HCT116 (cell line): ENCODE measurements around the gene ARFGAP3. TPM values are rescaled to one million over a fixed set of nuclear protein-coding genes. Genes with fewer than 3 reads are reported as not detected.

ENCODE experiments used
- ATAC-seq: fragments of 200-7000 bp; cut with Tn5 transposase; 2 replicates; pipeline ENCODE4 v1.9.1; 2020; ENCODE audit warnings: mild to moderate bottlenecking, moderate library complexity
- BruUV-seq: library from RNA; stranded (reverse); fragments of 400-500 nt; replicated peaks from 2 replicates; lab custom pipeline; 2021; lab: Mats Ljungman, UMichigan
- CTCF ChIA-PET: fragments of 300-600 bp; sonication (Branson Sonifier 250); formaldehyde crosslinking; loops from one replicate; lab custom pipeline; 2021; ENCODE audit warnings: antibody characterized with exemption; lab: Charles Lee
- POLR2A ChIA-PET: fragments of 300-600, 350-600 bp; sonication (Branson Sonifier 250); formaldehyde crosslinking; loops from one replicate; lab custom pipeline; 2021; ENCODE audit warnings: antibody characterized with exemption; lab: Charles Lee
- RAD21 ChIA-PET, 2 experiments: fragments of 300-600 bp; sonication (Branson Sonifier 250); formaldehyde crosslinking; loops; one replicate each; lab custom pipeline; 2023; ENCODE audit warnings: low total read pairs in 2 of 2; ENCODE audit not compliant: uncharacterized antibody in 2 of 2, unreplicated experiment in 2 of 2, low non-redundant PET in 1 of 2; lab: Charles Lee
- DNase-seq: peaks from one replicate; pipeline ENCODE4 v3.0.0-alpha.2; 2010; ENCODE audit warnings: low read depth, low spot score
- H2AFZ ChIP-seq: fragments of 200-600 bp; shearing (Covaris generic), sonication (generic); 2 replicates; pipeline ENCODE4 v1.6.1; 2017; ENCODE audit warnings: low read depth, mixed run types, mixed read lengths, antibody characterized with exemption, low read length; ENCODE audit not compliant: poor library complexity, severe bottlenecking
- H3K27ac ChIP-seq: 2 replicates; pipeline ENCODE4 v1.5.1; 2012; ENCODE audit warnings: low read depth, low read length
- H3K27me3 ChIP-seq: fragments of 200-600 bp; sonication (generic); 2 replicates; pipeline ENCODE4 v1.6.1; 2016; ENCODE audit warnings: mixed run types, low read length, mixed read lengths; ENCODE audit not compliant: insufficient read depth
- H3K36me3 ChIP-seq, 2 experiments: fragments of 200-500 bp in 1 of 2; fragments of 200-600 bp in 1 of 2; sonication (Bioruptor generic) in 1 of 2; sonication (generic) in 1 of 2; 2 replicates each; pipeline versions ENCODE4 v1.5.1 to v1.6.1; 2014 to 2016; ENCODE audit warnings: low read length in 2 of 2, inconsistent platforms in 1 of 2, mixed read lengths in 1 of 2, mixed run types in 1 of 2; ENCODE audit not compliant: insufficient read depth in 2 of 2, control insufficient read depth in 1 of 2
- H3K4me1 ChIP-seq, 2 experiments: fragments of 200-600 bp in 1 of 2; sonication (generic) in 1 of 2; 2 replicates each; pipeline versions ENCODE4 v1.5.1 to v1.6.1; 2012 to 2017; ENCODE audit warnings: low read length in 2 of 2, inconsistent platforms in 1 of 2, mild to moderate bottlenecking in 1 of 2, mixed read lengths in 1 of 2, mixed run types in 1 of 2, moderate library complexity in 1 of 2; ENCODE audit not compliant: insufficient read depth in 2 of 2, control insufficient read depth in 1 of 2
- H3K4me2 ChIP-seq: fragments of 200-600 bp; sonication (generic); 2 replicates; pipeline ENCODE4 v1.6.1; 2017; ENCODE audit warnings: mixed run types, low read length, mixed read lengths
- H3K4me3 ChIP-seq, 2 experiments: fragments of 200-600 bp in 1 of 2; sonication (generic) in 1 of 2; replicated peaks in 1 of 2; 2 replicates each; pipeline ENCODE4 v1.5.1; 2011 to 2016; ENCODE audit warnings: low read length in 2 of 2, control low read depth in 1 of 2, low read depth in 1 of 2, mild to moderate bottlenecking in 1 of 2, mixed read lengths in 1 of 2, mixed run types in 1 of 2
- H3K79me2 ChIP-seq: fragments of 200-600 bp; sonication (generic); 2 replicates; pipeline ENCODE4 v1.6.1; 2017; ENCODE audit warnings: mild to moderate bottlenecking, mixed run types, low read length, moderate library complexity, mixed read lengths; ENCODE audit not compliant: insufficient read depth
- H3K9ac ChIP-seq: fragments of 200-600 bp; sonication (generic); 2 replicates; pipeline ENCODE4 v1.6.1; 2016; ENCODE audit warnings: low read length, mixed read lengths
- H3K9me2 ChIP-seq: fragments of 200-600 bp; sonication (generic), shearing (Covaris generic); 2 replicates; pipeline ENCODE4 v1.6.1; 2017; ENCODE audit warnings: mixed run types, mild to moderate bottlenecking, moderate library complexity; ENCODE audit not compliant: insufficient read depth
- H3K9me3 ChIP-seq, 2 experiments: fragments of 200-500 bp in 1 of 2; fragments of 200-600 bp in 1 of 2; sonication (Bioruptor generic) in 1 of 2; sonication (generic) in 1 of 2; 2 replicates each; pipeline ENCODE4 v1.6.1; 2014 to 2017; ENCODE audit warnings: low read length in 2 of 2, mixed read lengths in 2 of 2, inconsistent platforms in 1 of 2, low read depth in 1 of 2, mild to moderate bottlenecking in 1 of 2, mixed run types in 1 of 2, moderate library complexity in 1 of 2; ENCODE audit not compliant: control insufficient read depth in 1 of 2, insufficient read depth in 1 of 2
- H4K20me1 ChIP-seq: fragments of 200-600 bp; sonication (generic), shearing (Covaris generic); 2 replicates; pipeline ENCODE4 v1.6.1; 2017; ENCODE audit warnings: mixed run types, mild to moderate bottlenecking, moderate library complexity; ENCODE audit not compliant: insufficient read depth
- EZH2 ChIP-seq: fragments of 200-600 bp; sonication (generic); IDR thresholded peaks from 2 replicates; pipeline ENCODE4 v1.6.1; 2017; ENCODE audit warnings: antibody characterized with exemption, mixed run types
- JUND ChIP-seq: IDR thresholded peaks from 2 replicates; pipeline ENCODE4 v1.6.1; 2012
- POLR2A ChIP-seq: IDR thresholded peaks from 2 replicates; pipeline ENCODE4 v1.7.0; 2011; ENCODE audit warnings: borderline replicate concordance; ENCODE audit not compliant: insufficient read depth, insufficient read length; ENCODE audit errors: extremely low read depth
- RAD21 ChIP-seq: IDR thresholded peaks from 2 replicates; pipeline ENCODE4 v1.6.1; 2012; ENCODE audit warnings: low read depth, mild to moderate bottlenecking
- REST ChIP-seq: IDR thresholded peaks from 2 replicates; pipeline ENCODE4 v1.6.1; 2012; ENCODE audit warnings: low read depth
- SIN3A ChIP-seq: IDR thresholded peaks from 2 replicates; pipeline ENCODE4 v1.6.1; 2012; ENCODE audit warnings: low read depth
- SP1 ChIP-seq: IDR thresholded peaks from 2 replicates; pipeline ENCODE4 v1.6.1; 2012; ENCODE audit warnings: low read depth
- TCF7L2 ChIP-seq: IDR thresholded peaks from 2 replicates; pipeline ENCODE4 v1.7.0; 2011; ENCODE audit warnings: borderline replicate concordance, inconsistent platforms; ENCODE audit not compliant: insufficient read depth, insufficient read length; ENCODE audit errors: extremely low read depth
- YY1 ChIP-seq: IDR thresholded peaks from 2 replicates; pipeline ENCODE4 v1.6.1; 2011; ENCODE audit warnings: low read length, low read depth, moderate library complexity, mild to moderate bottlenecking; ENCODE audit not compliant: insufficient replicate concordance; ENCODE audit errors: extremely low read depth
- ZNF274 ChIP-seq: fragments of 200-500 bp; sonication (Bioruptor generic); IDR thresholded peaks from 2 replicates; pipeline ENCODE4 v1.6.1; 2014; ENCODE audit warnings: mild to moderate bottlenecking, low read depth, low read length, inconsistent platforms
- intact Hi-C: fragments of 100-400 bp; cut with micrococcal nuclease; formaldehyde crosslinking; loops from 2 replicates; pipeline ENCODE4 v1.10.0; 2022
- total RNA-seq: library from RNA; stranded (reverse); gene quantifications from one replicate; pipeline ENCODE4 v1.2.1, GENCODE V29; 2021; ENCODE audit not compliant: unreplicated experiment

Gene ARFGAP3
- total RNA-seq, 1 experiment from 2014 or later: 15.4 TPM

GRCh38 chr22:42866100-42866499 is 9.0 kb upstream of the ARFGAP3 start:
- Histone ChIP-seq H3K9me3 (no peaks in the 10 kb centered on the region), H3K36me3 (peaks cover 0 to 2% of the 10 kb centered on the region in 2 experiments; a peak in 1 of 4 replicates), H3K4me2 (no peak overlapping the region), H3K27ac (no peak overlapping the region), H3K9me2 (no peaks in the 10 kb centered on the region), H3K4me3 (no peak overlapping the region), H2AFZ (no peak overlapping the region), H3K27me3 (no peaks in the 10 kb centered on the region), H3K9ac (no peak overlapping the region), H3K79me2 (no peaks in the 10 kb centered on the region), H3K4me1 (peaks cover 17 to 37% of the 10 kb centered on the region in 2 experiments), H4K20me1 (no peaks in the 10 kb centered on the region)
- DNase-seq: no peak
- ATAC-seq: no peak
- no TSS peak for BruUV-seq
- intact Hi-C loops: loop anchor here (2.0 to 10.0 kb wide), 3 partner anchors 84 to 231 kb away; no protein-coding TSS in a partner anchor
- CTCF ChIA-PET: no interaction called here
- POLR2A ChIA-PET: no interaction called here
- RAD21 ChIA-PET: no interaction called here
- TF ChIP-seq POLR2A: no peak
- no peak for TF ChIP-seq REST
- no peak for TF ChIP-seq RAD21
- no peak for TF ChIP-seq SP1
- no peak for TF ChIP-seq ZNF274
- TF ChIP-seq SIN3A: no peak
- no peak for TF ChIP-seq EZH2
- no peak for TF ChIP-seq YY1
- TF ChIP-seq JUND: no peak
- TF ChIP-seq TCF7L2: no peak
